HG03342 (cell line): ENCODE measurements around the gene HEXD.
"Not testable (repeated sequence)": the region's sequence is repeated elsewhere in the genome, so short reads cannot be mapped to it uniquely, and the experiment has no call there.

ENCODE experiments used
- ATAC-seq: cut with Tn5 transposase; IDR thresholded peaks from one replicate; pipeline ENCODE4 v1.9.1; 2021; ENCODE audit warnings: mild to moderate bottlenecking, moderate library complexity; ENCODE audit not compliant: unreplicated experiment

The HEXD gene

DNA sequence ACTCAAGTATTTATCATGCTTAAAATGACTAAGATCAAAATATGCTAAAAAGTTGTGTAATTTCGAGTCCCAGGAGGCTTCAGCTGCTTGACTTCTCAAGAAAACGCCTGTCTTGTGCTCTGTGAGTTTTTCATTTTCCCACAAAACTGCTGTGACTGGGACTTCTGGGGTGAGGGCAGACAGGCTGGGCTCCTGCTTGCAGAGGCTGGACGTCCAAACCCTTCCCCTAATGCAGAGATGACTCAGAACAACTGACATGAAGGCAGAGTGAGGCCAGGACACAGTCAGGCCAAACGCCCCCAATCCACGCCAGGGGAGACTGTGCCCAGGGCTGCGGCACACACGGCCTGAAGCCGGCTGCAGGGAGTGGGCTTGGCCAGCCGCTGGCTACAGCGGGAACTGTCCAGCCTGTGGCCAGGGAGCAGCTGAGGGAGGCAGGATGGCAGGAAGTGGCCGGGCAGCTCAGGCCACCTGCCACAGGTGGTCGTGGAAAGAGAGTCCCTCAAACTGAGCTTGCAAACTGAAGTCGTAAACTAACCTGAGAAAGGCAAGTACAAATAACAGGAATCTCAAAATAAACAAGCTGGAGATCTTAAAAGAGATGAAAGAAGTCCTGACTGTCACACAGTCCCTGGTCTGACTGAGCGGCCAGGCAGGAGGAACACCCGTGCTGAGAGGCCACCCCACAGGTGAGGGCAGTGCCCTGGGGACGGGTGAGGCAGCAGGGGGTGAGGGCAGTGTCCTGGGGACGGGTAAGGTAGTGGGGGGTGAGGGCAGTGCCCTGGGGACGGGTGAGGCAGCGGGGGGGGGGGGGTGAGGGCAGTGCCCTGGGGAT, 21.3 kb upstream of the HEXD start:
- no peak for ATAC-seq

DNA sequence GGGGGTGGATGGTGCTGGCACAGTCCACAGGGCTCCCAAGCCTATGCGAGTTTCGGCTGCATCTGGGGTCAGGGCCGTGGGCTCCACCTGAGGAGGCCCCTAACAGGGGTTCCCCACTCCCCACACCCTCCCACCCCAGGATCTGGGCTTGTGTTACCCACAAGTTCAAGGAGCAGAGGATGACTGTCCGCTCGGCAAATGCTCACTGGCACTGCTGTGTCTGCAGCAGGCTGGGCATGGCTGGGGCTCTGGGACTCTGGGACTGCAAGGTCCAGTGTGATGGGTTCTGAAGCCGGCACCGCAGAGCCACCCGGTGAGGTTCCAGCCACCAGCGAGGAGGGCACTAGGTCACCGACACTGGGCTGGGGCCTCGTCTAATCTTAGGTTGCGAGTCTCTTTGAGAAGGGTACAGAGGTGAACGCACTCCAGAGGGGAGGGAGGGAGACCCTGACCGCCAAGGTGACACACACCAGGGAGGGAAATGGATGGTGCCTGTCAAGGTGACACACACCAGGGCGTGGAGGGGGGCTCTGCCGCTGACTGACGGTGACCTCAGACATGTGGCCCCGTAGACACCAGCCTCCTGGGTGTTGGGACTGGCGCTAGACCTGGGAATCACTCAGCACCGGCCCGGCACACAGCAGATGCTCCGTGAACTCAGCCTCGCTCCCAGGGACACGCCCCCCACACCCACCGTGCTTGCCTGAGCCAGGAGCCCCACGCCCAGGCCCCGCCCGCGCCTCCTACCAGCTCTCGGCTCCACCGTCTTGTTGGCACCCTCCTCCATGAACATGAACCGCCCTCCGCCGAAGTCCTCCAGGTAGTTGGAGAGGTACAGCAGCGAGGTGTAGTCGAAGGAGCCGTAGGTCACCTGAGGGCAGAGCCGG, 20.5 kb upstream of the HEXD start:
- ATAC-seq = no peak

DNA sequence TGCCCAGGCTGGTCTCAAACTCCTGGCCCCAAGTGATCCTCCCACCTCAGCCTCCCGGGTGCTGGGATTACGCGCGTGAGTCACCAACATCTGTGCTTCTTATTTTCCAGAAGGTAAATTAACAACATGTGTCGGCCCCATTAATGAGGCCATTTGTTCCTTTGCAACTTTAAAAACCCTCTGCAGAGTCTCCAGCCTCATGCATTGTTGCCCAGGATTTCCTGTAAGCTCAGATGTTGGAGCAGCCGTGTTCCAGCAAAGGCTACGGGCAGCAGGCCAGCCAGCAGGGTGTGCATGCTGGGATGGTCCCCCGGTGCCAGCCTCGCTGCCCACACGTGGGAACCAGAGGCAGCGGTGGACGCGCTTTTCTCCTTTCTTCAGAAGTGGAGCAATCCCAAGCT, 19.1 kb upstream of the HEXD start:
- ATAC-seq = no peak

DNA sequence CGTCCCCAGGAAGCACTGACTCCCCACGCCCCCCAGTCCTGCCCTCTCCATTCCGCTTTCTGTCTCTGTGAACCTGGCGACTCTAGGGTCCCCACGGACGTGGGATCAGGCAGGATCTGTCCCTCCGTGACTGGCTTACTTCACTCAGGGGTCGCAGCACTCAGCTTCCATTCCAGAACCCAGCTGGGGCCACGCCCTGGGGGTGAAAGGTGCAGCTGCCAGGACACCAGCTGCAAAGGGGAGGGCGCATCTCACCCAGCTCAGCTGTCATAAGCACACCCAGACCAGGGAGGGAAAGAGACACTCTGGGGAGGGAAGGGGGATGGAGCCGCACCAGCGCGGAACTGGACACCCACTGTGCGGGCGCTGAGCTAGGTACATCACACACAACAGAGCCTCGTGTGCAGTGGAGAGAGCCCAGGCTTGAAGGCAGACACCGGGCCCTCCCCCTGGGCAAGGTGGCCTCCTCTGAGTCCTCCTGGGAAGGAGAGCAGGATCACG, 18.5 kb upstream of the HEXD start:
- ATAC-seq = no peak

DNA sequence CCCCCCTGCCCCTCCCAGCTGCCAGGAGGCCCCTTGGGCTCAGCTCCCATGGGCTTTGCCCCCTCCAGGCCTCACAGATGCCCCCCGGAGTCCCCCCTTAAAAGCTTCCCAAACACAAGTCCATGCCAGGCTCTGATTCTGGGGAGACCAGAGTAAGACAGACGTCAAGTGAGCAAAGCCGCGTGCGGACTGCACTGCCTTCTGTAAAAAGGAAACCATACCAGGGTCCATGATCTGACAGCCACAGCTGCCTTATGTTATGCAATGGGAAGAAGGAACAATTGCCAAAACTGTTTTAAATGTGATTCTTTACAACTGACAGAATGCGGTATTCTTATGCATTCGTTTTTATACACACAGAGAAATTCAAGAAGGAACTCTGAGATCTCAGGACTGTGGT, 17.9 kb upstream of the HEXD start:
- no peak for ATAC-seq

DNA sequence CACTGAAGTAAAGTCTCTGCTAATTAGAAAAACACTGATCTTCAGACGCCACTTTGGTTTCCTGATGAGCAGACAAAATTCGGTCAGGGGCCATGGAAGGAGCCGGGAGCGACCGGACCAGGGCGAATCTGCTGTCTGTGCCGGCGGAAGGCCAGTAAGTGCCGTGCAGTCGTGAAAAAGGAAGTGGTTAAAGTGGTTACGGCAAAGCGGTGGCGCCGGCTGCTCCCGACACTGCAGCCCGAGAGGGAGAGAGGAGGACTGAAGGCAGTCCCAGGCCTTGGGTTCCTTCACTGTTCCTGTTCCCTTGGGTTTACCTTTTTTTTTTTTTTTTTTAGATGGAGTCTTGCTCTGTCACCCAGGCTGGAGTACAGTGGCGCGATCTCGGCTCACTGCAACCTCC, 17.3 kb upstream of the HEXD start:
- ATAC-seq = no peak

DNA sequence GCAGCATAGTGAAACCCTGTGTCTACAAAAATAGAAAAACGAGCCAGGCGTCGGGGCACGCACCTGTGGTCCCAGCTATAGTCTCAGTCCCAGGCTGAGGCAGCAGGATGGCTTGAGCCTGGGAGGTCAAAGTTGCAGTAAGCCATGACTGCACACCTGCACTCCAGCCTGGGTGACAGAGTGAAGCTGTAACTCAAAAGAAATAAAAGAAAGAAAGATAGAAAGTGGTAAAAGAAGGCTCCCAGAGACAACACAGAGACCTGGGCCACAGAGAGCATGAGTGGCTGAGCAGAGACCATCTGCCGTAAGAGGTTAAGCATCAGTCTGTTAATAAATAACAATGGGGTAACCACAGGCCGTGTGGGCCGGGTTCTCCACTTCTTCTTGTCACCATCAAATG, 15.3 kb upstream of the HEXD start:
- ATAC-seq = peak; percentile 63

DNA sequence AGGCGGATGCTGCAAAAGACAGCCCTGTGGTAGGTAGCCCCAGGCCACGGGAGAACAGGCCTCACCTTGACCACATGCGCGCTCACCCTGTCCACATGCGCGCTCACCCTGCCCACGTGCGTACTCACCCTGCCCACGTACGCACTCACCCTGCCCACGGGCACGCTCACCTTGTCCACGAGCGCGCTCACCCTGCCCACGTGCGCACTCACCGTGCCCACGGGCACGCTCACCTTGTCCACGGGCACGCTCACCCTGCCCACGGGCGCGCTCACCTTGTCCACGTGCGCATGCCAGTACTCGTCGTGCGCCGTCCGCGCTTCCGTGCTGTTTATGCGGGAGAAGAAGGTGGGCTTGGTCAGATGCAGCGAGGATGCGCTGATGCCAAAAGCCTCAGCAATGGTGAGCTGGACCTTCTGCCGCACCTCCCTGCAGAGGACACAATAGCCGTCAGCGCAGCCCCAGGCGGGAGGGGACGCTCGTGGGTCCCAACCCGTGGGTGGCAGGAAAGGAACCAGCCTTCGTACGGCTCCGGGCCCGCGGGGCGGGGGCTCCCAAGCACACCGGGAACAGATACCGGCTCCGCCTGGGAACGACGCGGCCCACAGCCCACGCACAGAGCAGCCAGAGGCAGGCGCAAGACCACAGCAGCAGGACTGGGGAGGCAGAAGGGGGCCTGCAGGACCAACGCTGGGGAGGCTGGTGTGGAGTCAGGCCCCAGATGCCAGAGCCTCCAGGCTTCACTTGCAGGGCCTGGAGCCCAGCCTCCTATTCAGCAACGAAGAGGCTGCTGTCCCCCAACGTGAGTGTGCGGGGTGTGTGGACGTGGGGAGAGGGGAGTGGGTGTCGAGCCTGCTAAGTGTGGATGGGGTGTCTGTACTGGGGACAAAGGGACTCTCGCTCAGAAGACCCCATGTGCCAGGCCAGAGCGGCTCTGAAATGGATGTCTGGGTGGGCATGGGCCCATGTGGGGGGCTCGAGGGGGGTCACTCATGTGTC, 14.2 kb upstream of the HEXD start:
- no peak for ATAC-seq

DNA sequence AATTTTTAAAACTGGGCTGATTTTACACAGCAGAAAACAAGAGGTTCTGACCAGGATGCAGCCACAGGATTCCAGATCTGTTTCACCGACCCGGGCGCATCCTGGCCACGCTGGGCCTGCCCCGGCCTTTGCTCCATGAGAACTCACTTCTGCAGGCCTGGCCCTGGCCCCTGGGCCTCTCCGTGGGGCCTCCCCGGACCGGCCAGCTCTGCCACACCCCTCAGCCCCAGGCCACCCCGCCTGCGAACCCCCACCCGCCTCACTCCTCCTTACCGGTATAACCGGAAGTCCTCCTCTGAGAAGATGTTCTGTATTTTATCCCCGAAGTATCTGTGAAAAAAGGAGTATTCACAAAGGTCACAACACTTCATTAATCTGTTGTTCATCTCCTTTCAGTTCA, 13.1 kb upstream of the HEXD start:
- no peak for ATAC-seq

DNA sequence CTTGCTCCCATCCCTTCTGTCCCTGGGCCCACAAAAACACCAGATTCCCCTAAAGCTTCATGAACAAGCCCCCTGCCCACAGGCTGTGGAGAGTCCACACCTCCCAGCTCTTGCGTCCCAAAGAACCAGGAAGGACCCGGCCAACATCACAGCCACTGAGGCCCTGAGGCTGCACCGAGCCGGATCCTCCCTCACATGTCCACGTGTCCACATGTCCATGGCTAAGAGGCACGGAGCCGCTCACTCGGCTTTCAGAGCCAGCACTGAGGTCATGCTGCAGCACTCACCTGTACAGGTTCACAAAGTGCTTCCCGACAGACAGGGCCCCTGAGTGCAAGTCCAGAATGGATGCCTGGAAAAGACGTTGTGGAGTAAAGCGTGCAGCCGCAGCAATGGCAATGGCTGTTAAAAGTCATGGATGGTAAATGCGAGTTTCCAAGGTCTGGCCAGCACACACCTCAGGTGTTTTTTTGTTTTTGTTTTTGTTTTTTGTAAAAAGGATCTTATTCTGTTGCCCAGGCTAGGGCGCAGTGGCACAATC, 11.9 kb upstream of the HEXD start:
- no peak for ATAC-seq

DNA sequence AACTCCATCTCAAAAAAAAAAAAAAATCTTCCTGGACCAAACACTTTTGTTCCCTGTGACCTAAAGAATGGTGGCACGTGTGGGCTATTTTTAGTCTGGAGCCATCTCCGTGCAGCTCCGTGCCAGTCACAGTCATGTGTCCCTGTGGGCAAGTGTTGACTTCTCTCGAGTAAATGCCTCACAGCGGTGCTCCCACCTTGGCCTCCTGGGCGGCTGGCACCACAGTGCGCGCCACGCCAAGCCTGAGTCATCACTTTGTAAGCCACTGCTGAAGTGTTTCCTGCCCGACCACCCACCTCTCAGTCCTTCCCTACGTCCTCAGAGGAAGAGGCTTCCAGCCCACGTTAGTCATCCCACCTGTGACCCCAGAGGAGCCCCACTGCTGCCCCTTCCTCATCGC, 10.9 kb upstream of the HEXD start:
- ATAC-seq = no peak

DNA sequence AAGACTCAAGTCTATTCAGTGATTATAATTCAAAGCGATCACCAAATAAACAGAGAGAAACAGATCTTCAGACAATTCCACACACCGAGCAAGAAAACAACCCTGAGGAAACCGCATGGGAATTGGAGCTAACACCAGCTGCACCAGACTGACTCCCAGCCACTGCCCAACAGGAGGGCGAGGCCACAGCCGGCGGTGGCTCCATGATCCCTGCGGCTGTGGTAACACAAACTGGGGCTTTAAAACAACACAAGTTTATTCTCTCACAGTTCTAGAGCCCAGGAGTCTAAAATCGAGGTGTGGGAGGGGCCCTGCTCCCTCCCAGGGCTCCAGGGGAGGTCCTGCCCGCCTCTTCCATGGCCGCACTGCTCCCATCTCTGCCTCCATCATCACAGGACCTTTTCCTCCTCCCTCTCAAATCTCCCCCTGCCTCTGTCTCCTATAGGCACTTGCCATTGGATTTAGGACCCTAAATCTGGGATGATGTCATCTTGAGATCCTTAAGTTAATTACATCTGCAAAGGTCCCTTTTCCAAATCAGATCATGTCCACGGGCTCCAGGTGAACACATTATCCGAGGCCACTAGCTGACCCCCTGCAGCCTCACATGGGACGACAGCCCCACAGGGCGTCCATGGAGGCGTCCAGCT, 9.7 kb upstream of the HEXD start:
- no peak for ATAC-seq

DNA sequence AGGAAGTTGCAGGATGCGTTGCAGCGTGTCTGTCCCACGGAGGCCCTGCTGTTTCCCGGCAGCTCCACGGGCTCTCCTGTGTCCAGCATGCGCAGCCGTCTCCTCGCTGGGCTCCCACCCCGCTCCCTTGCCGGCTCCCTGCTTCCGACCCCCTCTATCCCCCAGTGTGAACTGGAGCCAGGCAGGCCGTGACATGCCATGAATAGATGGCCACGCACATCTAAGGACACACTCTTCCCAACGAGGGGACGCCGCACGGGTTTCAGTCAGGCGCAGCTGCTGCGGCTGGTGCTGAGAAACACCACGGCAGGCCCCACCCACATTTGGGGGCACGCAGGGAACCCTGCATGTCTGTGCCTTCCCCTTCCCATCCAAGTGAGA, 9.2 kb upstream of the HEXD start:
- ATAC-seq = no peak

DNA sequence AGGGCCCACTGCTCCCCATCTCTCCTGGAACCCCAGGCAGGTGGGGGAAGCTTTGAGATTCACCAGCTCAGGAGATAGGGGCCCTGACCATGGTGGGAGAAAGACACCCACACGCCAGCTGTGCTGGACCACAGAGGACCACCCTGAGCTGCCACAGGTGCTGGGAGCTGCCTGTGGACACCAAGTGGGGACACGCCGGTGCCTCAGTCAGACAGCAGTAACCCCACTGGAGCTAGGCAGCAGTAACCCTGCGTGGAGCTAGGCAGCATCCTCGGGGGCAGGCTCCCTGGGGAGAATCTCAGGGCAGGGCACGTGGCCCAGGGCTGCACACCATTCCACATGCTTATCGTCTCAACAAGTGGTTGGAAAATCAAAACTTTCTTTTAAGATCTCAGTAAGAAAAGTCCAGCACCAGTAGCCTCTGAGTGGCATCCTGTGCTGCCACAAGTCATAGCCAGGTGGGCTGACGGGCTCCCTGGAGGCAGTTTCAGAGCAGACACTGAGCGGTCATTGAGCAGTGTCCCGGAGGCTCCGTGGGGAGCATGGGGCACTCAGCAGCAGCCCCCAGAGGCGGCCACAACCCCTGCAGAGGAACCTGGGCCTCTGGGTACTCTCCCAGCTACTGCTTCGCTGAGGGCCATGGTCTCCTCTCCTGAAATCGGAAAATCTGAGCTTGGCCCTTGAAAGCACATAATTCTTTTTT, 8.0 kb upstream of the HEXD start:
- no peak for ATAC-seq

DNA sequence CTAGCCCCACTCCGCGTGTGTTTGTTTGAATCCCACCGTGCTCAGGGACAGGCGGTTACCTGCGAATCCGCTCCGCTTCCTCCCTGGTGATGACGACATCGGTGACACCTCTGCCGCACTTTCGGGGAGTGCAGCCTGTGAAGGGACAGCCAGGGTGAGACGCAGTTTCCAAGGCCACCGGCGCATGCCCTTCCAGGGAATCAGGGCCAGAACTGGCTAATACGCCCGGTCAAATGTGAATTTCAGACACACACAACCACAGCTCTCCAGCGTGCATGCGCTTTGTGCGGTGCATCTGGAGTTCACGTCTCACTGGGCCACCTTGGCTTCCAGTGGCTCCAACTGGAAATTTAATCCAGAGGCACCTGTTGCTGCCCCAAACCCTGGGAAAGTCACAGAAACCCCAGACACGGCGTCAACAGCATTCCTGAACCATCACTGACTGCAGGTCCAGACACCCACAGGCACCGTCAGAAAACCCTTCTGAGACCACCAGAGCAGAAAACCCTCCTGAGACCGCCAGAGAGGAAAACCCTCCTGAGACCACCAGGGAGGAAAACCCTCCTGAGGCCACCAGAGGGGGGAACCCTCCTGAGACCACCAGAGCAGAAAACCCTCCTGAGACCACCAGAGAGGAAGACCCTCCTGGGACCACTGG, 6.6 kb upstream of the HEXD start:
- ATAC-seq = no peak

DNA sequence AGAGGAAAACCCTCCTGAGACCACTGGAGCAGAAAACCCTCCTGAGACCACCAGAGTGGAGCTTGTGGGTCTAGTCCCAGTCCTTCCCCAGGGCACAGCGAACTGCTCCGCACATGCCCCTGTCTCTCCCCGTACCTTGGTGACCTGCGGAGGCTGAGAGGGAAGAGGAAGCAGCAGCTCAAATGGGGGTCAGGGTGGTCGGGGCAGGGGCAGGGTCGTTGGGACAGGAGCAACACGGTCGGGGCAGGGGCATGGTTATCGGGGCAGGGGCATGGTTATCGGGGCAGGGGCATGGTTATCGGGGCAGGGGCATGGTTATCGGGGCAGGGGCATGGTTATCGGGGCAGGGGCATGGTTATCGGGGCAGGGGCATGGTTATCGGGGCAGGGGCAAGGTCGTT, 6.1 kb upstream of the HEXD start:
- not testable (repeated sequence) for ATAC-seq

DNA sequence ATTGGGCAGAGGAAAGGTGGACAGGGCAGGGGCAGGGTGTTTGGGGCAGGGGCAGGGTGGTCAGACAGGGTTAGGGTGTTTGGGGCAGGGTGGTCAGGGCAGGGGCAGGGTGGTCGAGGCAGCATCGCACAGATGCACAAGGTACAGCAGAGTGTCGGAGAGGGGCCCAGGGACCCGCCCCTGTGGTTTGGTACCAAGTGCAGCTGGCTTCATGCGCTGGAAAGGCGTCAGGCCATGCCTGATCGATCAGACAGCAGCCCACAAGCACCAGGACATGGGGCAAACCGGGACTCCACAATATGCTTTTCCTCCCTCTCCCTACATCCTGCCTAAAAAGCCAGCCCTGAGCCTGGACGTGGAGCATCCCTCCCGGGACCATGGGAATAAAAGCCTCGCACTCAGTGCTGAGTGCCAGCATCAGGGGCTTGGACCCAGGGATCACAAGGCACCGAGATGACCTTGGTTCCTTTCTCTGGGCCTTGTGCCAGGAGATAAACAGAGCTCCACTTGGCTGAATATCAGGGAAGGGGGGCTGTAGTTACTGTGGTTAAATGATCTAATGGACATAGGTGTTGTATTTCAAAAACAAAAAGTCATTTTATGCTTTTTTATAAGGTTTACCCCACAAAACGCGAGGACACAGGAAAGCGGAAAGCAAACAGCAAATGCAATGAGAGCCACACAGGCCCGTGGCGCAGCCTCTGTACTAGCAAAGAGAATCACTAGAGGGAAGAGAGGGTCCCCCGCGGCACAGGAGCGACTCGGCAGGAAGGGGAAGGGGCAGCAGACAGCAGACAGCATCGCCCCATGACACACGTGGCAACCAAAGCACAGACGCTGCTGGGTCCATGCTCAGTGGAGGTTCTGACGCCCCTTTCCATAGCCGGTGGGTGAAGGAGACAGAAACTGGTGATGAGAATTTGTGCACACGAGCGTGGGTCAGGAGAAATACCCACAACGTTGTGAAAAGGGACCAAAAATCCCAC, 5.3 kb upstream of the HEXD start:
- no peak for ATAC-seq
